Aorta (tissue), 5 donors: ENCODE measurements around the gene UCN2. TPM values are rescaled to one million over a fixed set of nuclear protein-coding genes. Genes with fewer than 3 reads are reported as not detected.

Source experiments
- ATAC-seq: fragments of 200-7000 bp; cut with Tn5 transposase; one replicate; pipeline ENCODE4 v1.9.1; 2022; ENCODE audit warnings: moderate library complexity; ENCODE audit not compliant: low FRiP score
- DNase-seq, 2 donors: peaks; one replicate each; pipeline ENCODE4 v3.0.0-alpha.2; 2020
- H3K27ac ChIP-seq, 2 donors: one replicate each; pipeline ENCODE4 v1.5.1; 2013; ENCODE audit warnings: low read length in 2 of 2, mild to moderate bottlenecking in 2 of 2, moderate library complexity in 2 of 2, control low read depth in 1 of 2, inconsistent platforms in 1 of 2, low read depth in 1 of 2
- H3K27me3 ChIP-seq, 2 donors: one replicate each; pipeline ENCODE4 v1.6.1; 2013; ENCODE audit warnings: control low read depth in 1 of 2, low read length in 1 of 2, mild to moderate bottlenecking in 1 of 2, moderate library complexity in 1 of 2; ENCODE audit not compliant: insufficient read depth in 2 of 2, control insufficient read depth in 1 of 2
- H3K36me3 ChIP-seq, 2 donors: one replicate each; pipeline ENCODE4 v1.6.1; 2013; ENCODE audit warnings: control low read depth in 1 of 2, low read length in 1 of 2, mild to moderate bottlenecking in 1 of 2; ENCODE audit not compliant: insufficient read depth in 2 of 2, control insufficient read depth in 1 of 2
- H3K4me1 ChIP-seq, 2 donors: one replicate each; pipeline ENCODE4 v1.6.1; 2013; ENCODE audit warnings: low read length in 2 of 2, control low read depth in 1 of 2, mild to moderate bottlenecking in 1 of 2, moderate library complexity in 1 of 2; ENCODE audit not compliant: insufficient read depth in 2 of 2, control insufficient read depth in 1 of 2
- H3K4me3 ChIP-seq, 2 donors: one replicate each; pipeline ENCODE4 v1.5.1; 2013; ENCODE audit warnings: low read length in 2 of 2, control low read depth in 1 of 2, mild to moderate bottlenecking in 1 of 2
- H3K9me3 ChIP-seq: one replicate; pipeline ENCODE4 v1.6.1; 2013; ENCODE audit warnings: mild to moderate bottlenecking, low read length; ENCODE audit not compliant: control insufficient read depth
- WGBS, 2 donors: extraction: QIAGEN DNeasy Blood & Tissue Kit; methylation state at CpG; one replicate each; pipeline ENCODE4 v1.1.7; 2013; 5-methylcytosine and 5-hydroxymethylcytosine counted together
- intact Hi-C, 2 donors: fragments of 100-400 bp; cut with DNase I; formaldehyde crosslinking; loops; one replicate each; pipeline versions ENCODE4 v1.14.2 to v1.15.0; 2022
- polyA plus RNA-seq, 2 donors: library from polyadenylated mRNA; stranded (reverse); fragments of 200-250 nt; gene quantifications; one replicate each; pipeline ENCODE4 v1.2.3, GENCODE V29; 2013
- total RNA-seq, 2 donors: library from RNA; stranded (reverse); fragmentation: NEBNext Ultra II Directional; extraction: Animal tissue kit (Norgen Biotek cat#: 25700); gene quantifications; one replicate each; pipeline ENCODE4 v1.2.1, GENCODE V29; 2021
- donor health status: healthy with polysubstance abuse.
- donor health status: Bipolar disorder and iron deficiency.
- donor health status: DM: no; HTN: no; CAD: no.
- donor health status: DM: no; HTN: no; CAD: no.
- donor health status: DM: yes; HTN: yes; CAD: no.

UCN2 gene
- total and polyA plus RNA-seq, 4 donors = 0.24 to 6.8 TPM; not detected in 2

DNA sequence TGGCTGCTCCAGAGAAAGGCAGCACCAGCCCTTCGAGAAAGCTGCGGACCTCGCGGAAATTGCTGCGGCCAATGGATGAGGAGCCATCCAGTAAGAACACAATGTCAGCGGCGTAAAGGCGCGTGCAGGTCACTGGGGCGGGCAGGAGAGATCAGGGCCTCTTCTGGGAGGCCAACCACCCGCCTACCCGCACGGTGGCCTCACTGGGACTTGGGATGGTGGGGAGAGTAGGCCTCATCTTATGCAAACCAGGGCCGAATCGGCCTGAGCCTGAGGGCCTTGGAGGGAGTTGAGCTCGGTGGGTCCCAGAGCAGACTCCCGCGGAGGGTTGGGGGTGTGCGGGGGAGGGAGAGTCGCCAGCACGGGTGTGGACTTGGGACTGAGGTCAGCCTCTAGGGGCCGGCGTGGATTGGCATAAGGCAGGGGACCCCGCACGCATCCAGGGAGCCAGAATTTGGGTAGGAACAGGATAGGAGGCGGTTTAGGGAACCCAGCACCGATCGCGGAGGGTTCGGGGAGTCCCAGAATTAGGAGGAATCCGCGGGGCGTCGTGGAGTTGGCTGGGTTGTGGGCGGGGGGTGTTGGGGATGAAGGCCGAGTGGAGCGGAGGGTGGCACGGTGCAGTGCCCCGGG lies 31.0 kb upstream of the UCN2 start:
- Histone ChIP-seq H3K36me3 (no peaks in the 10 kb centered on the region), H3K9me3 (no peaks in the 10 kb centered on the region), H3K4me3 (peak overlapping the region in 1 of 2 donors; percentile 17), H3K27me3 (no peaks in the 10 kb centered on the region), H3K27ac (no peak overlapping the region), H3K4me1 (no peaks in the 10 kb centered on the region)
- DNase-seq = no peak
- intact Hi-C loops = loop anchor here (5.0 kb wide), 2 partner anchors 37 to 43 kb away; partner anchors contain the start of genes PFKFB4 (in 1 of the 2) and SLC26A6 (in 1 of the 2)
- 41 to 45% methylated on average over 34 to 39 of the region's 39 CpGs for WGBS, 2 donors
- ATAC-seq = no peak

DNA sequence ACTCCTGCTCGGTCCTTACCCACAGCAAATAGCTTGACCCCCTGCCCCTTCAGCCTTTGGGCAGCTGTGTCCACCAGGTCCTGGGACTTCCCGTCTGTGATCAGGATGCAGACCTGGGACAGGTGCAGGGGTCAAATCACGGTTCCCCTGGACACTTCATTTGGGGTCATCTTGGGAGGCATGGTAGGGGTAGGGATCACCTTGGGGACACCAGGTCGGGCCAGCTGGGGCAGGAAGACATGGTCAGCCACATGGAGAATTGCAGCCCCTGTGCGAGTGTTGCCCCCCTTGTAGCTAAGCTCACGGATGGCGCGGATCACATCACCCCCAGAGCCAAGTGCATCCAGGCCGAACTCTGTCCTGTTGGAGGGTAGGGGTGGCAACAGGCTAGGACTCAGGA lies 29.8 kb upstream of the UCN2 start:
- H3K27ac ChIP-seq = no peak overlapping the region
- H3K4me1 ChIP-seq = no peaks in the 10 kb centered on the region
- no peaks in the 10 kb centered on the region for H3K36me3 ChIP-seq
- intact Hi-C loops = no loop called here
- H3K9me3 ChIP-seq = no peaks in the 10 kb centered on the region
- 95 to 96% methylated on average over 9 of the region's 9 CpGs for WGBS, 2 donors
- ATAC-seq (no peak), DNase-seq (no peak)
- no peaks in the 10 kb centered on the region for H3K27me3 ChIP-seq
- no peak overlapping the region for H3K4me3 ChIP-seq

DNA sequence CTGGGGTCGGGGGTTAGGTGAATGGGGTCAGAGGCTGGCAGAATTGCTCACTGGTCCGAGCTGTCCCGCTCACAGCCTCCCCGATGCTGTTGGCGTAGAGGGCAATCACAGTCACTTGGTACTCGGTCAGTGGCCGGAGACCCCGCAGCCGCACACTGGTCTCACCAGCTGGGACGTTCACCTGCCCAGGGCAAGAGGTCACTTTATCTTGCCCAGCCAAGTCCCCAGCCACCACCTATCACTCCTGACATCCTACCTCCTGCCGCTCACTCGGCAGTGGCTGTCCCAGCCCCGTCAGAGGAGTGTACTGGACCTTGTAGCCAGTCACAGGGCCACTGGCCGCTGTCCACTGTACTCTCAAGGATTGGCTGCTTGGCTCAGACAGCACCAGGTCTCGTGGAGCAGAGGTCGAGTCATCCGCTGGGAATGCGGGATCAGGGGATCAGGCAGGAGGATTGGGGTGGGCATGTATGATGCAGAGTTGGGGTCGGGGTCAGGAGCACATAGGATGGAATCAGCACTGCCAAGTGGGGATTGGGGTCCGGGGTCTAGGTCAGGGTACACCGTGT lies 29.0 kb upstream of the UCN2 start:
- Histone ChIP-seq H3K36me3 (no peaks in the 10 kb centered on the region), H3K27me3 (no peaks in the 10 kb centered on the region), H3K27ac (no peak overlapping the region), H3K4me1 (no peaks in the 10 kb centered on the region), H3K9me3 (no peaks in the 10 kb centered on the region), H3K4me3 (no peak overlapping the region)
- intact Hi-C loops = no loop called here
- no peak for ATAC-seq
- WGBS, 2 donors = 93 to 96% methylated on average over 21 of the region's 21 CpGs
- no peak for DNase-seq

DNA sequence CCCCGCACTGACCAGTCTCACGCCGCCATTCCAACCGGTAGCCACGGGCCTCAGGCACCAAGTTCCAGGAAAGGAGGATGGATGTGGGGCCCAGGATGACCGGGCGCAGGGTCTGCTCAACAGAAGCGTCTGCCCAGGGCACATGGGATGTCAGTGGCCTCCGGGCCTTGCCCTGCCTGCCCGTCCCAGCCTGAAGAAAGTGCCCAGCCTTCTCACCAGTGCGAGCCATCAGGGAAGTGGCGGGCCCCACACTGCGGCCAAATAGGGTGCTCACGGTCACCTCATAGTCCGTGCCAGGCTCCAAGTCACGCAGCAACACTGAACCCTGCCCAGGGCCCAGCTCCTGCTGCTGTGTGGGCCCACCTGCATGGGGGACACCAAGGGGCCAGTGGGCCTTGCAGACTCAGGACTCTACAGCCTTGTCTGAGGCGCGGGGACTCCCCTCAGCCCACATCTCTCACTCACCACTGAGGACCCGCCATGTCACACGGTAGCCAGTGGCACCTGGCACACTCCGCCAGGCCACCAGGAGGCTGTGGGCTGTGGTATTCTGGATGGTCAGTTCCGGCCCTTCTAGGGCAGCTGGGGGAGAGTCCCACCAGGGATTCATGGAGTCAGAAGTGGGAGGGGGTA lies 28.4 kb upstream of the UCN2 start:
- no peaks in the 10 kb centered on the region for H3K4me1 ChIP-seq
- H3K9me3 ChIP-seq = no peaks in the 10 kb centered on the region
- no peaks in the 10 kb centered on the region for H3K36me3 ChIP-seq
- intact Hi-C loops = no loop called here
- 94 to 95% methylated on average over 20 to 22 of the region's 22 CpGs for WGBS, 2 donors
- H3K4me3 ChIP-seq = no peak overlapping the region
- ATAC-seq = no peak
- H3K27me3 ChIP-seq = no peaks in the 10 kb centered on the region
- no peak overlapping the region for H3K27ac ChIP-seq
- no peak for DNase-seq

DNA sequence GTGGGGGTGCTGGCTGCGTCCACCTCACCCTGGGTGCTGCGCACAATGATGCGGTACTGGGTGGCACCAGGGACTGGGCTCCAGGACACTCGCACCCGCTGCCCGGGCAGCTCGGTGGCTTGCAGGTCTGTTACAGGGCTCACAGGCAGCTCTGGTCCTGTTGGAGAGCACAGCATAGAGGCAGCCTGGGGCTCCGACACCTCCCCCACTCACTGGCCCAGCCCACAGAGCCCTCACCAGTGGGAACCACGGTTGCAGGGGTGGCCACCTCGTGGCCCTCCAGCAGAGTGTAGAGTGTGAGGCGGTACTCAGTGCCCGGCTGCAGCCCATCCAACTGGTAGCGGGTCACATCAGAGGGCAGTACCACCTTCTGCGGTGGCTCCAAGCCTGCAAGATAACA lies 27.9 kb upstream of the UCN2 start:
- intact Hi-C loops = no loop called here
- ATAC-seq (no peak), DNase-seq (no peak)
- Histone ChIP-seq H3K9me3 (no peaks in the 10 kb centered on the region), H3K4me3 (no peak overlapping the region), H3K4me1 (no peaks in the 10 kb centered on the region), H3K36me3 (no peaks in the 10 kb centered on the region), H3K27me3 (no peaks in the 10 kb centered on the region), H3K27ac (no peak overlapping the region)
- 95 to 97% methylated on average over 12 to 14 of the region's 14 CpGs for WGBS, 2 donors

DNA sequence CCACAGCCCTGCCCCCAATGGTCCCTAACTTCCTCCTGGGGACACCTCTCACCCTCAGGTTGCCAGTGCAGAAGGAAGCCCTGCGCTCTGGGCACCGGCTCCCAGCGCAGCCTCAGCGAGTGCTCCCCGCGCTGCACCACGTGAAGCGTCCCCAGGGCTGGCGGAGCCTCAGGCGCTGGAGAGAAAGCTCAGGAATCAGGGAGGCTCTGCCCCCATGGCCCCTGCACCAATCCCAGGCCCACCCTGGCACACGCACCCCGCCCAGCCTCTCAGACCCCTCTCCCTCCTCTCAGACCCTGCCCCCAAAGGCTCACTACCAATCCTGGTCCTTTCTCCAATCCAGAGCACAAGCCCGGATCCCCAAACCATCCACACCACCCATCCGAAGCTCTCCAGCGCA lies 24.6 kb upstream of the UCN2 start:
- no peaks in the 10 kb centered on the region for H3K4me1 ChIP-seq
- no peaks in the 10 kb centered on the region for H3K9me3 ChIP-seq
- no peak for ATAC-seq
- H3K27me3 ChIP-seq = no peaks in the 10 kb centered on the region
- no peak overlapping the region for H3K27ac ChIP-seq
- intact Hi-C loops = no loop called here
- H3K36me3 ChIP-seq = no peaks in the 10 kb centered on the region
- no peak overlapping the region for H3K4me3 ChIP-seq
- 82 to 83% methylated on average over 15 of the region's 15 CpGs for WGBS, 2 donors
- no peak for DNase-seq

DNA sequence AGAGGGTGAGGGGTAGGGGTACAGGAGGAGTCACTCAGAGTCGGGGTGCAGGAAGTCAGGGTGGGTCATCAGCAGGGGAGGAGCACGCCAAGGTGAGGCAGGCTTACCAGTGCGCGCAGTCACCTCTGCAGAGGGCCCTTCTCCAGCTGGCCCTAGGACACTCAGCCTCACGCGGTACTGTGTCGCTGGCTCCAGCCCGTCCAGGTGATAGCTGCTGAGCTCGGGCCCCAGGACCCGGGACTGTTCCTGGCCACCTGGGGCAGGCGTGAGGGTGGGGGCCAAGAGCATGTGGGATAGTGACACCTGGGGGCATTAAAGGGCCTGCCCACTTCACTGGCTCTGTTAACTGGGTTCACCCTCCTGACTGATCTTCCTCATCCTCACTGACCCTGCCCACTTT lies 24.1 kb upstream of the UCN2 start:
- Histone ChIP-seq H3K4me1 (no peaks in the 10 kb centered on the region), H3K9me3 (no peaks in the 10 kb centered on the region), H3K27ac (no peak overlapping the region), H3K27me3 (no peaks in the 10 kb centered on the region), H3K4me3 (no peak overlapping the region), H3K36me3 (no peaks in the 10 kb centered on the region)
- ATAC-seq = no peak
- 83 to 90% methylated on average over 10 to 11 of the region's 11 CpGs for WGBS, 2 donors
- intact Hi-C loops = no loop called here
- DNase-seq = no peak

DNA sequence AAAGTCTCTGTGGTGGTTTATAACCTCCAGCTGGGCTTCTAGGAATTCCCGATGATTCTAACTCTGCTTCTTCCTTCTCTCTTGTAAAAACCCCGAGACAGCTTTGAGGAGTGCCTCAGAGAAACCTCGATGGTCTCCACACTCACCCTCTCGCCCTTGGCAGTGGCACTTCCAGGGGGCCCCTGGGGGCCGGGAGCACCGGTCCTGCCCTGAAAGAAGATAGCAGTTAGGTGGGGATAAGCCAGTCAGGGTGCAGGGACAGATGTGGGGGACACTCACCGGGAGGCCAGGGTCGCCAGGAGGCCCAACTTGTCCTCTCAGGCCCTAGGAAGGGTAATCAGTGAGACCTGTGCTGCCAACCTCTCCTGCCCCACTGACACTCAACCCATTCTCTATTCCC lies 21.8 kb upstream of the UCN2 start:
- H3K4me1 ChIP-seq = no peaks in the 10 kb centered on the region
- WGBS, 2 donors = 81 to 85% methylated on average over 8 of the region's 8 CpGs
- no peak for DNase-seq
- no peaks in the 10 kb centered on the region for H3K9me3 ChIP-seq
- H3K27me3 ChIP-seq = no peaks in the 10 kb centered on the region
- H3K4me3 ChIP-seq = no peak overlapping the region
- no peak for ATAC-seq
- intact Hi-C loops = no loop called here
- H3K36me3 ChIP-seq = no peaks in the 10 kb centered on the region
- no peak overlapping the region for H3K27ac ChIP-seq

DNA sequence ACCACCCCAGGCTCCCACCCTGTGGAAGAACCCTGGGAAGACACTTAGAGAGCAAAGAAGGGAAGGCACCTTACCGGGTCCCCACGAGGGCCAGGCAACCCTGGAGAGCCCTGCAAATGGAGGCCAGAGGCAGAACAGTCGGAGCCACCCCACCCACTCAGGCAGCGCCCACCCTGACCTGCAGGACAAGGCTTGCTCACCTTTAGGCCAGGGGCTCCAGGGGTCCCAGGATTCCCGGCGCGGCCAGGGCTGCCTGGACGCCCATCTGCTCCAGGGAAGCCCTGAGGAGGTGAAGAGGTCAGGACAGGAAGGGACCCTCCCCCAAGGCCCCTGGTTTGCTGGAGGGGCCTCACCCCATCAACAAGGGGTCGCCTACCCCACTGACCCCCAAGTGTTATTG lies 21.3 kb upstream of the UCN2 start:
- no peaks in the 10 kb centered on the region for H3K9me3 ChIP-seq
- no peak overlapping the region for H3K4me3 ChIP-seq
- no peaks in the 10 kb centered on the region for H3K36me3 ChIP-seq
- no peaks in the 10 kb centered on the region for H3K27me3 ChIP-seq
- ATAC-seq (no peak), DNase-seq (no peak)
- H3K27ac ChIP-seq = no peak overlapping the region
- 90 to 91% methylated on average over 9 of the region's 9 CpGs for WGBS, 2 donors
- intact Hi-C loops = no loop called here
- H3K4me1 ChIP-seq = no peaks in the 10 kb centered on the region
